A673 (cell line): ENCODE data around the gene C18orf54. TPM values are rescaled to one million over a fixed set of nuclear protein-coding genes. Genes with fewer than 3 reads are reported as not detected.
"Not testable (repeated sequence)": the region's sequence is repeated elsewhere in the genome, so short reads cannot be mapped to it uniquely, and the experiment has no call there.

Experiments used
- BruUV-seq: library from RNA; stranded (reverse); fragments of 400-500 nt; replicated peaks from 2 replicates; lab custom pipeline; 2021; lab: Mats Ljungman, UMichigan
- CTCF ChIA-PET: fragments of 300-600 bp; sonication (Branson Sonifier 250); formaldehyde crosslinking; loops from one replicate; lab custom pipeline; 2022; ENCODE audit warnings: antibody characterized with exemption; lab: Charles Lee
- POLR2A ChIA-PET: fragments of 300-600 bp; sonication (Branson Sonifier 250); formaldehyde crosslinking; loops from one replicate; lab custom pipeline; 2022; ENCODE audit warnings: antibody characterized with exemption; ENCODE audit not compliant: low non-redundant PET; lab: Charles Lee
- DNase-seq: peaks from one replicate; pipeline ENCODE4 v3.0.0-alpha.2; 2015; ENCODE audit warnings: low spot score
- H3K27ac ChIP-seq: fragments of 200-600 bp; sonication (generic); 2 replicates; pipeline ENCODE4 v1.5.1; 2016; ENCODE audit warnings: mixed run types, low read depth, mild to moderate bottlenecking, mixed read lengths, antibody characterized with exemption, low read length; ENCODE audit not compliant: poor library complexity, severe bottlenecking
- H3K27me3 ChIP-seq: fragments of 200-600 bp; sonication (generic); replicated peaks from 2 replicates; pipeline ENCODE4 v1.6.1; 2017; ENCODE audit warnings: mixed run types, low read depth, mild to moderate bottlenecking, mixed read lengths, antibody characterized with exemption, low read length; ENCODE audit not compliant: insufficient read depth, poor library complexity
- H3K36me3 ChIP-seq: fragments of 200-600 bp; sonication (generic); 2 replicates; pipeline ENCODE4 v1.6.1; 2016; ENCODE audit warnings: mixed run types, mild to moderate bottlenecking, mixed read lengths, antibody characterized with exemption, low read length; ENCODE audit not compliant: insufficient read depth, poor library complexity, severe bottlenecking
- H3K4me1 ChIP-seq: fragments of 200-600 bp; sonication (generic); 2 replicates; pipeline ENCODE4 v1.6.1; 2017; ENCODE audit warnings: mixed run types, mild to moderate bottlenecking, mixed read lengths, antibody characterized with exemption, low read length; ENCODE audit not compliant: insufficient read depth, poor library complexity, severe bottlenecking
- H3K4me3 ChIP-seq: fragments of 200-600 bp; sonication (generic); 2 replicates; pipeline ENCODE4 v1.5.1; 2016; ENCODE audit warnings: low read depth, mixed run types, mild to moderate bottlenecking, mixed read lengths, low read length; ENCODE audit not compliant: poor library complexity, severe bottlenecking
- H3K9me3 ChIP-seq: fragments of 200-600 bp; sonication (generic); 2 replicates; pipeline ENCODE4 v1.6.1; 2016; ENCODE audit warnings: mixed run types, low read depth, mild to moderate bottlenecking, mixed read lengths, antibody characterized with exemption, low read length; ENCODE audit not compliant: poor library complexity, severe bottlenecking
- EZH2 ChIP-seq: fragments of 200-600 bp; sonication (generic); IDR thresholded peaks from 2 replicates; pipeline ENCODE4 v1.6.1; 2017; ENCODE audit warnings: borderline replicate concordance, low read depth, mild to moderate bottlenecking, mixed read lengths, antibody characterized with exemption, low read length; ENCODE audit not compliant: poor library complexity, severe bottlenecking
- intact Hi-C: fragments of 100-400 bp; cut with micrococcal nuclease; formaldehyde crosslinking; loops from one replicate; pipeline ENCODE4 v1.10.0; 2022; ENCODE audit not compliant: unreplicated experiment
- total RNA-seq: library from RNA; stranded (reverse); gene quantifications from 2 replicates; pipeline ENCODE4 v1.2.3, GENCODE V29; 2021
- TF ChIP-seq, protein P1 (sequence below): fragments of 300-800, 200-600 bp; sonication (generic); conservative IDR thresholded peaks from 2 replicates; pipeline ENCODE4 v1.5.1; 2017; ENCODE audit warnings: low read depth, mild to moderate bottlenecking, antibody characterized with exemption, low read length, moderate library complexity, mixed read lengths

Gene C18orf54
- total RNA-seq, 1 experiment from 2014 or later: 15.6 TPM

DNA sequence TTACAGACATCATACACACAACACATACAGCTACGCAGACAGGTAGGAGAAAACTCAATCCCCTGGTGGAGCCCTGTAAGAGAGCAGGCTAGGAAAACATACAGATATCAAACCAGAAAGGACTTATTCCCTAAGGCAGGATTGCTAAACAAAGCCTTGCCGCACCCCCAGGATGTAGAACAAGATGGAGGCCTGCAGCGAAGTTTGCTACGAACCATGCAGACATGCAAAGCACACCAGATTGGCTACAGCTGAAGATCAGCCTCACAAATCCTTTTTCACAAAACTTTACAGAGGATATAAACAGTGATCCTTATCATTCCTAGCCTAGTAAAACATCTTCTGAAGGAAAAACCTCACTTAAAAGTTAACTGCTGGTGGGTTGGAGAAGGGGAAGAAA, 28.3 kb downstream of the C18orf54 start:
- H3K27me3 ChIP-seq: no peaks in the 10 kb centered on the region
- H3K9me3 ChIP-seq: no peaks in the 10 kb centered on the region
- no peak overlapping the region for H3K4me3 ChIP-seq
- no TSS peak for BruUV-seq
- no peak for DNase-seq
- CTCF ChIA-PET: no interaction called here
- TF ChIP-seq, protein P1, sequence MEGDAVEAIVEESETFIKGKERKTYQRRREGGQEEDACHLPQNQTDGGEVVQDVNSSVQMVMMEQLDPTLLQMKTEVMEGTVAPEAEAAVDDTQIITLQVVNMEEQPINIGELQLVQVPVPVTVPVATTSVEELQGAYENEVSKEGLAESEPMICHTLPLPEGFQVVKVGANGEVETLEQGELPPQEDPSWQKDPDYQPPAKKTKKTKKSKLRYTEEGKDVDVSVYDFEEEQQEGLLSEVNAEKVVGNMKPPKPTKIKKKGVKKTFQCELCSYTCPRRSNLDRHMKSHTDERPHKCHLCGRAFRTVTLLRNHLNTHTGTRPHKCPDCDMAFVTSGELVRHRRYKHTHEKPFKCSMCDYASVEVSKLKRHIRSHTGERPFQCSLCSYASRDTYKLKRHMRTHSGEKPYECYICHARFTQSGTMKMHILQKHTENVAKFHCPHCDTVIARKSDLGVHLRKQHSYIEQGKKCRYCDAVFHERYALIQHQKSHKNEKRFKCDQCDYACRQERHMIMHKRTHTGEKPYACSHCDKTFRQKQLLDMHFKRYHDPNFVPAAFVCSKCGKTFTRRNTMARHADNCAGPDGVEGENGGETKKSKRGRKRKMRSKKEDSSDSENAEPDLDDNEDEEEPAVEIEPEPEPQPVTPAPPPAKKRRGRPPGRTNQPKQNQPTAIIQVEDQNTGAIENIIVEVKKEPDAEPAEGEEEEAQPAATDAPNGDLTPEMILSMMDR: no peak
- no peak for TF ChIP-seq EZH2
- H3K4me1 ChIP-seq: peaks cover under 1% of the 10 kb centered on the region
- H3K36me3 ChIP-seq: no peaks in the 10 kb centered on the region
- POLR2A ChIA-PET: no interaction called here
- H3K27ac ChIP-seq: no peak overlapping the region
- intact Hi-C loops: no loop called here

DNA sequence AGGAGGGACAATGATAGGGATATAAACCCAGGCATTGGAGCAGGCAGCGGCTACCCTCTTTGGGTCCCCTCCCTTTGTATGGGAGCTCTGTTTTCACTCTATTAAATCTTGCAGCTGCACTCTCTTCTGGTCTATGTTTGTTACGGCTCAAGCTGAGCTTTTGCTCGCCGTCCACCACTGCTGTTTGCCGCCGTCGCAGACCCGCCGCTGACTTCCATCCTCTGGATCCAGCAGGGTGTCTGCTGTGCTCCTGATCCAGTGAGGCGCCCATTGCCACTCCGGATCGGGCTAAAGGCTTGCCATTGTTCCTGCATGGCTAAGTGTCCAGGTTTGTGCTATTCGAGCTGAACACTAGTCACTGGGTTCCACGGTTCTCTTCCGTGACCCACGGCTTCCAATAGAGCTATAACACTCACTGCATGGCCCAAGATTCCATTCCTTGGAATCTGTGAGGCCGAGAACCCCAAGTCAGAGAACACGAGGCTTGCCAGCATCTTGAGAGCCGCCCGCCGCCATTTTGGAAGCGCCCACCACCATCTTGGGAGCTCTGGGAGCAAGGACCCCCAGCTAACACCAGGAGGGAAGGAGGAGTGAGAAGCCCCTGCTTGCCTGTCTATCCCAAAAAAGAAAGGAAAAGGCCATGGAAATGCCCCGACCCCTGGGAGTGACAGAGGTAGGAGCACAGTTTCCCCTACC, 29.2 kb downstream of the C18orf54 start:
- H3K36me3 ChIP-seq, intact Hi-C loops, H3K9me3 ChIP-seq, H3K4me3 ChIP-seq, DNase-seq, POLR2A ChIA-PET, H3K27ac ChIP-seq, BruUV-seq, H3K27me3 ChIP-seq, CTCF ChIA-PET, H3K4me1 ChIP-seq: not testable (repeated sequence)

DNA sequence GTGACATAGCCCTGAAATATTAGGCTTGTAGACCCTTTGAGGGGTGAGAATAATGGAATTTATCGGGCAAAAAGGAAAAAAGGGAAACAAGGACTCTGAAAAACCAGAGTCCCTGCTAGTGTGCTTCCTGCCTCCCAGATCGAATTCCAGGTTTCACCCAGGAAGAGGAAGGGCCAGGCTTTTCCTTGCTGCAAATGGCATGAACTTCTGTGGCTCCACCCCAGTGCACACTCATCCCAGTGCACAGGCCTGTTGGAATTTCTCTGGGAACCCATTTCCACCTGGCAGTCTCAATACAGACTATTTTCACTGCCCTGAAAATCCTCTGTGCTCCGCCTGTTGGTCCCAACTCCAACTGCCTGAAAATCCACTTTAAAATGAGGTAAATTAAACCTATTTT, 29.9 kb downstream of the C18orf54 start:
- Histone ChIP-seq H3K4me3 (no peak overlapping the region), H3K27me3 (no peaks in the 10 kb centered on the region), H3K27ac (no peak overlapping the region), H3K4me1 (peaks cover 15% of the 10 kb centered on the region), H3K9me3 (no peaks in the 10 kb centered on the region), H3K36me3 (no peaks in the 10 kb centered on the region)
- DNase-seq: no peak
- ChIA-PET CTCF (no interaction called here), POLR2A (no interaction called here)
- no TSS peak for BruUV-seq
- TF ChIP-seq, protein P1: no peak
- TF ChIP-seq EZH2: no peak
- intact Hi-C loops: no loop called here
